GM18519 (cell line): ENCODE measurements around the gene RNF103.

ENCODE experiments used
- ATAC-seq: cut with Tn5 transposase; IDR thresholded peaks from one replicate; pipeline ENCODE4 v1.9.1; 2021; ENCODE audit warnings: mild to moderate bottlenecking, moderate library complexity; ENCODE audit not compliant: unreplicated experiment, low FRiP score

The RNF103 gene

DNA sequence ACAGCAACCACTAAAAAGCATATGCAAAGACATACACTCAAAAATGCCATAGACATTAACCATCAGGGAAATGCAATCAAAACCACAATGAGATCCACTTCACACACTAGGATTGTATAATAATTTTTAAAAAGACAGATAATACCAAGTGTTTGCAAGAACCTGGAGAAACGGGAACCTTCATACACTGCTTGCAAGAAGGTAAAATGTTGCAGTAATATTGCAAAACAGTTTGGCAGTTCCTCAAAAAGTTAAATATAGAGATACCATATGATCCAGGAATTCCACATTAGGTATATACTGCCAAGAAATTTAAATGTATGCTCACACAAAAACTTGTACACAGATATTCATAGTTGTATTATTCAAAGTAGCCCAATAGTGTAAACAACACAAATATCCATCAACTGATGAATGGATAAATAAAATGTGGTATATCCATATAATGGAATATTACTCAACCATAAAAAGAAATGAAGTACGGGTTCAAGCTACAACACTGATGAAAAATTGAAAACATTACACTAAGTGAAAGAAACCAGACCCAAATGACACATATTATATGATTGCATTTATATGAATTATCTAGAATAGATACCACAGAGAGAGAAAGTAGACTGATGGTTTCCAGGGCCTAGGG, 45.7 kb downstream of the RNF103 start:
- no peak for ATAC-seq

DNA sequence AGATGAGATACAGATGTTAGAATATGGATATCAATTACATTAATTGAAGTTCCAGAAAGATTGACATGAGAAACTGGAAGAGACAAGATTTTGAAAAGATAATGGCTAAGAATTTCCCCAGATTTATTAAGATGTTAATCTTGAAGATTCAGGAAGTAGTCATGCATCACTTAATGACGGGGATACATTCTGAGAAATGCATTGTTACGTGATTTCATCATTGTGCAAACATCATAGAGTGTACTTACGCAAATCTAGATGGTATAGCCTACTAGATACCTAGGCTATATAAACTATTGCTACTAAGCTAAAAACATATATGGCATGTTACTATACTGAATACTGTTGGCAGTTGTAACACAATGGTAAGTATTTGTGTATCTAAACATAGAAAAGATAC, 53.6 kb downstream of the RNF103 start:
- no peak for ATAC-seq

DNA sequence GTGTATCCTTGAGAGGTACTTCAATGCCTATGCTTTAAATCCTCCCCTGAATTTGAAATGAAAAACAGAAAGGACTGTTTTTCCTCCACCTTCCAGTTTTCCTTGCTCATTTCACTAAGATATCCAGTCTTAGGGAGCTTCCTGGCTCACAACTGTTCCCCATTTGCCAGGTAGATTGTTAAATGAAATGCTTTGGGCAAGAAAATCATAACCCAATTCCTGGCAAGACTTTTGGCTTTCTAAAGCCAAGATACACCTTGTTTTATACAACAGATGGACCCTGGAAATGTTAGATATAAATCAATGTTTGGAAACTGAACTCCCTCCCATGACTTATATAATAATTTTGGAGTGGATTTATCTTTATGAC, 56.9 kb downstream of the RNF103 start:
- ATAC-seq: no peak

DNA sequence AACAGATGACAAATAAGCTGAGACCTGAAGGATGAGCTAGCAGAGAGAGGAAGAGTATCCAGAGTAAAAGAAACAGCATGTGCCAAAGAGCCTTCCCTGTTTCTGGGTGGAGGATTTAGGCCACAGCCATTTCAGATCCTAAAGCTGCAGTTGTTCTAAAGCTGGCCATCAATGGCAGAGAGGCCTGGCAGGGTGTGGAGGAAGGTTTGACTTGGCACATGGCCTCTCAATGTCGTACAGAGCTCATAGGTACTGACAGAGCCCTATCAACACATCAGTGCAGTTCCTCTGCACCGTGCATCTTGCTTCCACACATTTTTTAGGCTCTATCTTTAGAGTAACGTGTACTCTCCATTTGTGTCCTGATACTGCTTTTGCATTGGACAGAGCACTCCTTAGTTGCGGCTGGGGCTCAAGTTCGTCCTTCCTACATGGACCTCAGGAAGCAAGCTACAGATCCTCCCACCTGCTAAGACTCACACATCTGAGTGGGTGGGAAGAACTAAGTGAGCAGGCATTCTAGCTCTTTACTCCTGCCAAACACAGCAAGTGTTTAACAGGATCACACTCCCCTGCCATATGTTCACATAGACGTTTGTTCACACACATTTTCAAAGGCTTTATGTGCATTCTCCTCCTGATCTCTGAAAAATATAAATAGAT, 57.4 kb downstream of the RNF103 start:
- ATAC-seq: no peak

DNA sequence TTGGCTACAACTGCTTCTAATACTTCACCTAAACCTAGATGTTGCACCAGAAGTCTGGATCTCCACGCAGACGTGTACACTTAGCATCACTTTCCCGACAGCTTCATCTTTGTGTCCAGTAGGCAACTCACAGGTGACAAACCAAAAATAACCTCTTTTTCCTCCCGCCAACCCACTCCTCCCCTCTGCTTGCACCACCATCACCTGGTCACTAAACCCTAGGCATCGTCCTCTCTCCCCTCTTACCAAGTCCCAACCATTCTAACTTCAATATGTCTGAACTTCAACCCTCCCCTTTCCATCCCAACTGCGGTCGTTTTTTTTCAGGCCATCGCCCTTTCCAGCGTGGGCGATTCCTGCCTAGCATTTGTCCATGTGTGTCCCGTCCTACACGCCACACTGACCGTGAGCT, 60.0 kb downstream of the RNF103 start:
- no peak for ATAC-seq

DNA sequence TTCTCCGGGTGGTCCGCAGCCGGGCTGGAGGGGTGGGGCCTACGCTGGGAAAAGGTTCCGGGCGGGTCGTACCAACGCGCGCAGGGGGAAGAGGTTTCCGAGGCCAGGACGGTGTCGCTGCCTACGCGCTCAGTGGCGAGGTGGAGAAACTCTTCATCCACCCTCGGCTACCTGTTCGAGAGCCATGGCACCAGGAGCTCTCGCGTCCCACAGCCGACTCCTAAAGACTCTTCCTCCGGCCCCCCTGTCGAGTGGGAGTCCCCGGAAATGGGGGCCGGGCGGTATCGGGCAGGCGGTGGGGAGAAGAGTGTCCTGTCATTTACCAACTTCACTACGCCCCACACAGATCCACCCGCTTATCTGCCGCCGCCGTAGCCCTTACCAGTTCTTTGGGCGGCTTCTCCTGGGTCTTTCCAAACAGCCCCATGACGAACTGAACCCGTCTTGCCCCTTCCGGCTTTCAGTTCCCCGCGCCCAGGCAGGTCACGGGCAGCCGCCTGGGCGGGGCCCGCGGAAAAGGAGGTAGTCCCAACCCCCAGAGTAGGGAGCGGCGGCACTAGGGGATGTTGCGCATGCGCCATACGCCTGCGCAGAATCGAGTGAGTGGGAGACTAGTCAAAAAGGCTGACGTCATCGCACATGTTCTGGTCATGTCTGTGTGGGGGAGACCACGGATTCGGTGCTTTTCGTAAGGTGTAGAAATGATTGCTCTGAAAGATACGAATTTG, 60.6 kb downstream of the RNF103 start, which contains the start of gene CHMP3:
Gene CHMP3 (minus strand): TSS at position 522 of the 728 bp plus-strand sequence. CDS start 95 bp downstream, at position 427.
- ATAC-seq: peak; percentile 86

DNA sequence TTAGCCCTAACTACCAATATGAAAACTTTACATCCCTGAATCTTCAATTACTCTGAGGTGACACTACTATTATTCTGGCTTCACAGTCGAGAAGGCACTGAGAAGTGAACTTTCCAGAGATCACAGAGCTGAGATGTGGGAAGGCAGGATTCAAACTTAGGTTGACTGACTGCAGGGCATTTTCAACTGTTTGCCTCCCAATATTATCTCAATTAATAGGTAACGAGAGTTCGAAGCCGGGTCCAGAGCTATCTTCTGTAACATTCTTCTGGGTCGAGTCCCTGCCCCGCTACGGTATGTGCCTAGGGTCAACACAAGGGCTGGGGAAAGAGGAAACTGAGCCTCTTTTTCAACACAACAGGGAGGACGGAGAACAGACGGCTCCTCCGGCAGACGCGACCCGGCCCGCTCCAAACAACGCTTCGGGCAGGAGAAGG, 61.2 kb downstream of the RNF103 start:
- ATAC-seq: no peak

DNA sequence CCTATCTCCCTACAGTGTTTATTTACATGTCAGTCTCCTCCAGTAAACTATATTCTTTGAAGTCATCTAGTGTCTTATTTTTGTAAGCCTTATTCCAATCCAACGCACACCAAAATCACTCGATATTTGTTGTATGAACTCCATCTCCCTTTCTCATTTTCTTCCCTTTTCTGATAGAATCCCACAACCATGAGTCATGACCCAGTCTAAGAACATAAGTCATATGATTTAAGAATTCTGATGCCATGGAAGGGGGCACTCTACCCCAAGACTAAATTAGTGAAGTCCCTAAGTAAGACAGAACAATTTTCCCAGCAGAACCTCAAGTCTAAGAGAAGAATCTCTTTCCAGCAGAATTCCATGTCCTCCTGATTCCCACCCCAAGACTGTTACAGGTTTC, 65.8 kb downstream of the RNF103 start:
- ATAC-seq: no peak

DNA sequence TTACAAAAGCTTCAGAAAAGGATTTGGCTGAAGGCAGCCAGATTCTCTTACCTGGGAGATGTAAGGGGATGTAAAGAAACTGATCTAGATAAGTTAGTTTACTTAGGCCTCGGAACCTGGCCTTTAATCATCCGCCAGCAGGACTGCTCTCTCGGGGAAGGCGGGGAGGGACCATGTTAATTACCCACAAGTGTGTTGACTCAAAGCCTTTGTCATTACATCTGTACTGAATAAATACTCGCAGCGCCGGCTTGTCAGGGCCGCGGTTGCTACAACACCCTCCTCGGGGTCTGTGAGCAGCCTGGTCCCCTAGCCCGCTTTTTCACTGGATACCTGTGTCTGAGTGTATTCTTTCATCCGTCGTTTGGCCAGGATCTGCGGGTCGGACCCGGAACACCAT, 67.2 kb downstream of the RNF103 start:
- ATAC-seq: no peak
